H1 (cell line): Measurements from ENCODE around the gene PKN3. TPM values are rescaled to one million over a fixed set of nuclear protein-coding genes. Genes with fewer than 3 reads are reported as not detected.

Experiments used
- CTCF ChIA-PET: fragments of 300-600 bp; sonication (Branson Sonifier 250); formaldehyde crosslinking; loops from one replicate; lab custom pipeline; 2021; ENCODE audit not compliant: partially characterized antibody; lab: Charles Lee
- POLR2A ChIA-PET: fragments of 300-600 bp; sonication (Branson Sonifier 250); formaldehyde crosslinking; loops from one replicate; lab custom pipeline; 2021; ENCODE audit warnings: inconsistent platforms; ENCODE audit not compliant: partially characterized antibody; lab: Charles Lee
- DNase-seq, 2 experiments: peaks; one replicate each; pipeline versions ENCODE4 v3.0.0 to v3.0.0-alpha.2; 2010 to 2022; ENCODE audit warnings: low spot score in 2 of 2, low read depth in 1 of 2, mixed read lengths in 1 of 2
- FAIRE-seq: peaks from 2 replicates; lab custom pipeline; 2011; peaks lifted over from hg19 to GRCh38; lab: Jason Lieb, UNC
- H2AFZ ChIP-seq: 2 replicates; pipeline ENCODE4 v1.8.1; 2012; ENCODE audit warnings: low read length, inconsistent platforms
- H2AK5ac ChIP-seq: 2 replicates; pipeline ENCODE4 v1.6.1; 2013; ENCODE audit warnings: low read depth, low read length
- H2BK120ac ChIP-seq: replicated peaks from 2 replicates; pipeline ENCODE3; 2013; ENCODE audit warnings: low read depth, low read length, inconsistent platforms
- H2BK12ac ChIP-seq: 2 replicates; pipeline ENCODE4 v1.6.1; 2013; ENCODE audit warnings: low read depth, low read length
- H2BK15ac ChIP-seq: 2 replicates; pipeline ENCODE4 v1.6.1; 2013; ENCODE audit warnings: low read length
- H2BK20ac ChIP-seq: 2 replicates; pipeline ENCODE4 v1.6.1; 2013; ENCODE audit warnings: low read length
- H2BK5ac ChIP-seq: 2 replicates; pipeline ENCODE4 v1.6.1; 2013; ENCODE audit warnings: low read depth, low read length
- H3K14ac ChIP-seq: 2 replicates; pipeline ENCODE4 v1.6.1; 2013; ENCODE audit warnings: inconsistent platforms; ENCODE audit not compliant: insufficient read length
- H3K18ac ChIP-seq: 2 replicates; pipeline ENCODE4 v1.6.1; 2013; ENCODE audit warnings: low read length; ENCODE audit errors: extremely low read depth
- H3K23ac ChIP-seq: 2 replicates; pipeline ENCODE4 v1.6.1; 2013; ENCODE audit warnings: inconsistent platforms; ENCODE audit not compliant: insufficient read length
- H3K23me2 ChIP-seq: 2 replicates; pipeline ENCODE4 v1.6.1; 2013; ENCODE audit warnings: low read depth, low read length
- H3K27ac ChIP-seq: 2 replicates; pipeline ENCODE4 v1.6.1; 2011; ENCODE audit warnings: low read depth, low read length, inconsistent platforms
- H3K27me3 ChIP-seq, 4 experiments: replicated peaks in 1 of 4; 1 replicate in 1 of 4; 2 replicates in 3 of 4; pipeline versions ENCODE4 v1.6.1 to v1.8.1; 2011 to 2013; ENCODE audit warnings: low read length in 3 of 4, mild to moderate bottlenecking in 3 of 4, inconsistent platforms in 2 of 4, mixed read lengths in 2 of 4, moderate library complexity in 1 of 4; ENCODE audit not compliant: control insufficient read depth in 3 of 4, insufficient read depth in 3 of 4; ENCODE audit errors: extremely low read depth in 1 of 4
- H3K36me3 ChIP-seq, 4 experiments: 2 replicates each; pipeline versions ENCODE4 v1.6.1 to v1.8.1; 2011 to 2013; ENCODE audit warnings: mild to moderate bottlenecking in 4 of 4, low read length in 3 of 4, moderate library complexity in 2 of 4, control low read depth in 1 of 4, inconsistent platforms in 1 of 4; ENCODE audit not compliant: insufficient read depth in 4 of 4, control insufficient read depth in 2 of 4
- H3K4ac ChIP-seq: replicated peaks from 2 replicates; pipeline ENCODE3; 2013; ENCODE audit warnings: low read length, low read depth, mixed read lengths, inconsistent platforms; ENCODE audit not compliant: insufficient read length
- H3K4me1 ChIP-seq, 4 experiments: replicated peaks in 1 of 4; 1 replicate in 1 of 4; 2 replicates in 3 of 4; pipeline versions ENCODE4 v1.6.1 to v1.8.1; 2011 to 2013; ENCODE audit warnings: low read length in 3 of 4, inconsistent platforms in 2 of 4, mixed read lengths in 1 of 4; ENCODE audit not compliant: insufficient read depth in 4 of 4, control insufficient read depth in 3 of 4
- H3K4me2 ChIP-seq, 2 experiments: 2 replicates each; pipeline versions ENCODE4 v1.6.1 to v1.8.1; 2011 to 2013; ENCODE audit warnings: low read depth in 2 of 2, low read length in 2 of 2, control low read depth in 1 of 2, inconsistent platforms in 1 of 2, mild to moderate bottlenecking in 1 of 2; ENCODE audit not compliant: insufficient read depth in 1 of 2
- H3K4me3 ChIP-seq, 4 experiments: fragments of 200-600, 300-600 bp in 1 of 4; sonication (generic), shearing (Covaris generic), sonication (Bioruptor Twin) in 1 of 4; 2 replicates each; pipeline versions ENCODE4 v1.5.1 to v1.8.1; 2011 to 2016; ENCODE audit warnings: low read length in 4 of 4, low read depth in 3 of 4, control low read depth in 2 of 4, inconsistent platforms in 2 of 4, mild to moderate bottlenecking in 2 of 4, mixed read lengths in 1 of 4, moderate library complexity in 1 of 4; ENCODE audit not compliant: insufficient read depth in 2 of 4; ENCODE audit errors: extremely low read depth in 1 of 4
- H3K56ac ChIP-seq: replicated peaks from 2 replicates; pipeline ENCODE3; 2013; ENCODE audit warnings: low read depth, mild to moderate bottlenecking, mixed read lengths, low read length, inconsistent platforms; ENCODE audit not compliant: insufficient read length
- H3K79me1 ChIP-seq: 2 replicates; pipeline ENCODE4 v1.6.1; 2013; ENCODE audit warnings: low read depth, low read length, control low read depth
- H3K79me2 ChIP-seq, 2 experiments: 2 replicates each; pipeline versions ENCODE4 v1.6.1 to v1.8.1; 2012 to 2013; ENCODE audit warnings: low read length in 2 of 2, mild to moderate bottlenecking in 2 of 2, inconsistent platforms in 1 of 2; ENCODE audit not compliant: insufficient read depth in 2 of 2, control insufficient read depth in 1 of 2
- H3K9ac ChIP-seq, 4 experiments: replicated peaks in 1 of 4; 1 replicate in 1 of 4; 2 replicates in 3 of 4; pipeline versions ENCODE4 v1.6.1 to v1.8.1; 2011 to 2013; ENCODE audit warnings: low read depth in 3 of 4, low read length in 3 of 4, control low read depth in 2 of 4, mild to moderate bottlenecking in 2 of 4, moderate library complexity in 2 of 4, inconsistent platforms in 1 of 4; ENCODE audit errors: extremely low read depth in 1 of 4
- H3K9me3 ChIP-seq, 2 experiments: 2 replicates each; pipeline versions ENCODE4 v1.6.1 to v1.8.1; 2012 to 2013; ENCODE audit warnings: mild to moderate bottlenecking in 2 of 2, moderate library complexity in 2 of 2, control low read depth in 1 of 2, inconsistent platforms in 1 of 2, low read depth in 1 of 2, low read length in 1 of 2, mixed read lengths in 1 of 2; ENCODE audit not compliant: insufficient read depth in 2 of 2
- H4K20me1 ChIP-seq, 2 experiments: replicated peaks in 1 of 2; 2 replicates each; pipeline versions ENCODE3 to v1.8.1; 2011 to 2013; ENCODE audit warnings: inconsistent platforms in 2 of 2, low read length in 2 of 2, mild to moderate bottlenecking in 1 of 2; ENCODE audit not compliant: insufficient read depth in 2 of 2, control insufficient read depth in 1 of 2
- H4K5ac ChIP-seq: 2 replicates; pipeline ENCODE4 v1.6.1; 2013; ENCODE audit warnings: low read length, low read depth, mixed read lengths, inconsistent platforms; ENCODE audit not compliant: insufficient read length
- H4K8ac ChIP-seq: 2 replicates; pipeline ENCODE4 v1.8.0; 2013; ENCODE audit warnings: mild to moderate bottlenecking, moderate library complexity, low read length, inconsistent platforms; ENCODE audit not compliant: insufficient read depth; ENCODE audit errors: extremely low read depth
- H4K91ac ChIP-seq: replicated peaks from 2 replicates; pipeline ENCODE3; 2013; ENCODE audit warnings: low read length, mixed read lengths, inconsistent platforms; ENCODE audit not compliant: insufficient read length
- RFX5 ChIP-seq: IDR thresholded peaks from 2 replicates; pipeline ENCODE4 v1.6.1; 2011; ENCODE audit warnings: low read depth, low read length, improper control_type of control experiment, borderline replicate concordance
- SIN3A ChIP-seq, 2 experiments: IDR thresholded peaks in 1 of 2; conservative IDR thresholded peaks in 1 of 2; 2 replicates each; pipeline ENCODE4 v1.6.1; 2011 to 2012; ENCODE audit warnings: low read length in 2 of 2, improper control_type of control experiment in 1 of 2, low read depth in 1 of 2, mild to moderate bottlenecking in 1 of 2
- WGBS, 2 experiments: shearing (Covaris generic) in 1 of 2; methylation state at CpG; one replicate each; pipeline versions ENCODE4 v1.1.6 to v1.1.7; 2013 to 2015; ENCODE audit warnings: low lambda C conversion rate in 2 of 2, mixed read lengths in 2 of 2, inconsistent platforms in 1 of 2, low coverage in 1 of 2, missing lambda C conversion rate in 1 of 2; ENCODE audit not compliant: insufficient replicate concordance in 2 of 2, insufficient coverage in 1 of 2, insufficient read length in 1 of 2; ENCODE audit errors: extremely low coverage in 1 of 2, missing lambda C conversion rate in 1 of 2; 5-methylcytosine and 5-hydroxymethylcytosine counted together
- polyA plus RNA-seq, 7 experiments: library from polyadenylated mRNA; depleted of rRNA in 3 of 7; stranded (reverse) in 5 of 7; unstranded in 2 of 7; fragments of >200 nt in 5 of 7; fragments of 200-250 nt in 2 of 7; gene quantifications; 1 replicate in 5 of 7; 2 replicates in 1 of 7; 4 replicates in 1 of 7; pipeline versions ENCODE4 v1.2.1 to v1.2.3, GENCODE V29; 2011 to 2013; ENCODE audit warnings: missing spikeins in 2 of 7, mixed read lengths in 2 of 7
- total RNA-seq: library from RNA; stranded (reverse); fragmentation: NEBNext Ultra II Directional; extraction: Animal tissue kit (Norgen Biotek cat#: 25700); gene quantifications from 2 replicates; pipeline ENCODE4 v1.2.1, GENCODE V29; 2021

The PKN3 gene
- total and polyA plus RNA-seq, 2 of the 8 experiments (the other 6 are each of a cell fraction or from before 2014, with no cell fraction given) = 15.7 to 16.3 TPM

DNA sequence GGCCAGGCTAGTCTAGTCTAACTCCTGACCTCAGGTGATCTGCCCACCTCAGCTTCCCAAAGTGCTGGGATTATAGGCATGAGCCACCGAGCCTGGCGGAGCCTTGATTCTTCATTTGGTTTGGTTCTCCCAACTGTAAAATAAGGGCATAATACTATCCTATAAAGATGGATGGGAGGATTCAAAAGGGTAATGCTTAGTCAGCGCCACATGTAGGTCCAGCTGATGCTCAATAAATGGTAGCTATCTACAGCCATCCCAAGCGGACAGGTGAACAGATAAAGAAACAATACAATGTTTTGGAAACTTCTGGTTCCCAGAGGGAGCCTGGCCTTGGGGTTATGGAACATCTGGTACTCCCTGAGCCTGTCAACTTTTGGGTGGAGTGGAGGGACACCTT is 26.9 kb upstream of the PKN3 start:
- Histone ChIP-seq H3K79me1 (no peaks in the 10 kb centered on the region), H3K9me3 (no peaks in the 10 kb centered on the region), H2AK5ac (no peak overlapping the region), H3K4me1 (no peaks in the 10 kb centered on the region), H4K20me1 (no peaks in the 10 kb centered on the region), H3K23ac (no peak overlapping the region), H2BK120ac (no peak overlapping the region), H2BK12ac (no peak overlapping the region), H3K27ac (no peak overlapping the region), H3K4me2 (no peak overlapping the region), H3K23me2 (no peaks in the 10 kb centered on the region), H3K27me3 (no peaks in the 10 kb centered on the region), H3K9ac (no peak overlapping the region), H3K36me3 (no peaks in the 10 kb centered on the region), H2BK5ac (no peak overlapping the region), H3K4me3 (no peak overlapping the region), H4K5ac (no peak overlapping the region), H2AFZ (no peak overlapping the region), H3K56ac (no peak overlapping the region), H3K14ac (no peak overlapping the region), H3K4ac (no peak overlapping the region), H3K79me2 (no peaks in the 10 kb centered on the region), H4K8ac (no peak overlapping the region), H4K91ac (no peak overlapping the region), H2BK15ac (no peak overlapping the region), H3K18ac (no peak overlapping the region), H2BK20ac (no peak overlapping the region)
- DNase-seq (no peak), FAIRE-seq (no peak)
- no peak for TF ChIP-seq SIN3A (conservative IDR thresholded peaks at IDR 0.05 in 1 of 2, IDR thresholded peaks at IDR 0.05 in 1 of 2; ENCODE audit: low read depth in 1 of 2, low read length in 2 of 2)
- no peak for TF ChIP-seq RFX5
- 95% methylated on average over 4 of the region's 4 CpGs; no CpG with 5 or more reads in 1 of the 2 experiments for WGBS, 2 experiments
- ChIA-PET CTCF (interaction anchor here (1.1 to 1.9 kb wide), 2 partner anchors 10 to 16 kb away, joined by 4 to 5 read pairs; no protein-coding TSS in a partner anchor), POLR2A (interaction anchor here (0.7 to 46.1 kb wide), 4 partner anchors 2 to 362 kb away, joined by 3 to 1197 read pairs (median 602); partner anchors contain the start of genes DYNC2I2, PKN3, SET and ZDHHC12)
